NT2/D1 (cell line): ENCODE measurements around the gene SPATA9.
"Not testable (repeated sequence)": the region's sequence is repeated elsewhere in the genome, so short reads cannot be mapped to it uniquely, and the experiment has no call there.

Experiments
- DNase-seq: peaks from one replicate; pipeline ENCODE4 v3.0.0-alpha.2; 2011; ENCODE audit warnings: low read depth, low spot score
- H3K27me3 ChIP-seq: 2 replicates; pipeline ENCODE4 v1.6.0; 2011; ENCODE audit warnings: mild to moderate bottlenecking; ENCODE audit not compliant: insufficient read length, insufficient read depth
- H3K36me3 ChIP-seq: 2 replicates; pipeline ENCODE4 v1.6.1; 2011; ENCODE audit warnings: mild to moderate bottlenecking, low read length, mixed read lengths; ENCODE audit not compliant: insufficient read depth, insufficient read length
- H3K4me1 ChIP-seq: 2 replicates; pipeline ENCODE4 v1.5.1; 2011; ENCODE audit not compliant: insufficient read depth, insufficient read length
- H3K4me3 ChIP-seq: 2 replicates; pipeline ENCODE4 v1.5.1; 2011; ENCODE audit warnings: low read depth; ENCODE audit not compliant: insufficient read length
- H3K9ac ChIP-seq: 2 replicates; pipeline ENCODE4 v1.6.0; 2011; ENCODE audit warnings: low read depth; ENCODE audit not compliant: insufficient read length
- H3K9me3 ChIP-seq: 2 replicates; pipeline ENCODE4 v1.5.1; 2011; ENCODE audit warnings: mild to moderate bottlenecking, low read length; ENCODE audit not compliant: insufficient read depth
- SUZ12 ChIP-seq: IDR thresholded peaks from 2 replicates; pipeline ENCODE4 v1.6.1; 2011; ENCODE audit not compliant: insufficient read length, insufficient read depth; ENCODE audit errors: extremely low read depth
- YY1 ChIP-seq: IDR thresholded peaks from 2 replicates; pipeline ENCODE4 v1.6.1; 2011; ENCODE audit not compliant: insufficient read length, insufficient read depth
- ZNF274 ChIP-seq: IDR thresholded peaks from 2 replicates; pipeline ENCODE4 v1.6.1; 2011; ENCODE audit warnings: mild to moderate bottlenecking, low read depth, low read length

SPATA9 gene

DNA sequence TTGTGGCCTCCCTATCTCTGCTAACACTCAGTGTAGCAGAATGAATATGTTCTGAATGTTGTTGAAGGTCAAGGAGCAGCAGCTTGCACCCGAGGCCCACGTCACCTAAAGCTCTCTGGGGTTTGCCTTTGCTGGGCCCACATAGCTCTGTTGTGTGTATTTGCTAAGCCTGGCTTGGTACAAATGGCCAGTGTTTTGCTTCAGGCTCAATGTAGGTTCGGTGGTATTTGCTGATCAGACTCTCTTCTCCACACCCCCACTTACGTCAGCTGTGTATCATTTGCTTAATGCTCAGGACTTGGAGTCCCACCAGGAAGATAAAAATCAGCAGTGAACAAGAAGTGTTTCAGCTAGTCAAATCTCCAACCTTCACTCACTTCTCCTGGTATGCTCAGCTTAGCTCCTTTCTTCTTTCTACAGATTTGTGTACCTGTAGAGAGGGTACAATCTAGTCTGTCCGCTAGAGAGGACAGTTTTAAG, 41.0 kb downstream of the SPATA9 start:
- no peaks in the 10 kb centered on the region for H3K36me3 ChIP-seq

GRCh38 chr5:95638632-95639031, 44.2 kb downstream of the SPATA9 start:
- H3K27me3 ChIP-seq: no peaks in the 10 kb centered on the region
- H3K9me3 ChIP-seq: no peaks in the 10 kb centered on the region
- H3K4me3 ChIP-seq: no peak overlapping the region
- no peak overlapping the region for H3K9ac ChIP-seq
- no peaks in the 10 kb centered on the region for H3K36me3 ChIP-seq
- no peak for DNase-seq
- no peak for TF ChIP-seq SUZ12
- TF ChIP-seq YY1: no peak
- TF ChIP-seq ZNF274: no peak
- H3K4me1 ChIP-seq: no peaks in the 10 kb centered on the region

More for the DNA sequence above, 41.0 kb downstream of the SPATA9 start:
- H3K4me1 ChIP-seq: no peaks in the 10 kb centered on the region
- no peaks in the 10 kb centered on the region for H3K9me3 ChIP-seq
- H3K27me3 ChIP-seq: no peaks in the 10 kb centered on the region
- no peak for DNase-seq
- H3K9ac ChIP-seq: no peak overlapping the region
- TF ChIP-seq YY1: no peak
- no peak for TF ChIP-seq SUZ12
- no peak for TF ChIP-seq ZNF274
- H3K4me3 ChIP-seq: no peak overlapping the region

DNA sequence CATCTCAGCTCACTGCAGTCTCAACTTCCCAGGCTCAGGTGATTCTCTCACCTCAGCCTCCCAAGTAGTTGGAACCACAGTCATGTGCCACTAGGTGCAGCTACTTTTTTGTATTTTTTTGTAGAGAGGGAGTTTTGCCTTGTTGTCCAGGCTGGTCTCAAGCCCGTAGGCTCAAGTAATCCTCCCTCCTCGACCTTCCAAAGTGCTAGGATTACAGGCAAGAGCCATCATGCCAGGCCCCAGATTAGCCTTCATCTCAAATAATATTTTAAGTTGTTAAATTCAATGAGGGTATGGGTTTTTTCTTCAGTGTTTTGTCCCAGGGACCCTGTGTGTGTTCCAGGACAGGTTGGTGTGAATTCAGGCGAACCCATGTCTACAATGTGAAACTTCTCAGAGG, 48.7 kb downstream of the SPATA9 start:
- H3K36me3 ChIP-seq: no peaks in the 10 kb centered on the region
- no peak for TF ChIP-seq SUZ12
- no peak for TF ChIP-seq YY1
- no peak for TF ChIP-seq ZNF274
- no peak overlapping the region for H3K4me3 ChIP-seq
- no peak overlapping the region for H3K9ac ChIP-seq
- no peaks in the 10 kb centered on the region for H3K4me1 ChIP-seq
- DNase-seq: no peak
- peaks cover 15% of the 10 kb centered on the region; the same call in 1 of the 2 replicates for H3K9me3 ChIP-seq
- H3K27me3 ChIP-seq: no peaks in the 10 kb centered on the region

DNA sequence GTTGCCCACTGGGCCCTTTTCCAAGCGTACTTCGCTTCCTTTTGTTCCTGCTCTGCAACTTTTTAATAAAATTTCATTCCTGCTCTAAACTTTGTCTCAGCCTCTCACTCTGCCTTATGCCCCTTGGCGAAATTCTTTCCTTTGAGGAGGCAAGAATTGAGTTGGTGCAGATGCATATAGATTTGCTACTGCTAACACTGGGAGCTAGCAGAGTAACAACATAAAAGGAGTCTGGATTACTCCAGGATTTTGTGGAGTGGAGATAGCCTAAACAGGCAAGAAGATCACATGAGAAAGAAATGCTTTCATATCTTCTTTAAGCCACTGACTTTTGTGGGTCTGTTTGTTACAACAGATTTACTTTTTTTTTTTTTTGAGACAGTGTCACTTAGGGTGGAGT, 49.1 kb downstream of the SPATA9 start:
- no peak for TF ChIP-seq YY1
- no peak for TF ChIP-seq SUZ12
- TF ChIP-seq ZNF274: no peak
- no peak overlapping the region for H3K4me3 ChIP-seq
- H3K9me3 ChIP-seq: peaks cover 19% of the 10 kb centered on the region; the same call in 1 of the 2 replicates
- DNase-seq: no peak
- H3K27me3 ChIP-seq: no peaks in the 10 kb centered on the region
- H3K9ac ChIP-seq: no peak overlapping the region
- H3K36me3 ChIP-seq: no peaks in the 10 kb centered on the region
- H3K4me1 ChIP-seq: no peaks in the 10 kb centered on the region

- H3K9ac ChIP-seq, H3K36me3 ChIP-seq, H3K4me3 ChIP-seq, DNase-seq, H3K27me3 ChIP-seq, H3K4me1 ChIP-seq: not testable (repeated sequence)
- H3K9me3 ChIP-seq: peaks cover 26% of the 10 kb centered on the region
Observed at GRCh38 chr5:95632942-95633341, 49.8 kb downstream of the SPATA9 start.

DNA sequence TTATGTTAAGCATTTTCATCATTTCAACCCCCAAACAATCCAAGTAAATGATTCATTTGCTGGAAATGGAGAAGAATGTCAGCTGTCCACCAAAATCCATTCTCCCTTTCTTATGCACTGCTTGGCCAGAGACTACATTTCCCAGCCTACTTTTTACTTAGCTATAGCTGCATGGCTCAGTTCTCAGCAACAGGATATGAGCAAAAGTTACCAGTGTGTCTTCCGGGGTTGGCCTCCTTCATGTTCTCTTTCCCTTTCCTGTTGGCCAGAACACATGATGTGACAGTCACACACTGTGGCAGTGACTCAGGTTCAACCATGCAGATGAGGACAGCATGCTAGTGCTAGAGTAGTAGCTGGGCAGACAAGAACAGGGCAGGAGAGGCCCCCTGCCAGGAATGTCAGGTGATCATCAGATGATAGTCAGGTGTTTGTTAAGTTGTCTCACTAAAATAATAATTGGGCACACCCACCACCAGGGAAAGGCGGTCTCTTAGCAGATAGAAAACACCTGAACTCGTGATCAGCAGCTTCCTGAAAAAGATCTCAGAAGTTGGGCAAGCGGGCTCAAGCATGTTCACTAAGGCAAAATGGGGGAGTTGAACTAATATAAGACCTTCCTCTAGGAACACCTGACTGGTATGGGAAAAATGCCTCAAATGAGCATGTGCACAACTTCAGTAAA, 50.7 kb downstream of the SPATA9 start:
- no peaks in the 10 kb centered on the region for H3K27me3 ChIP-seq
- H3K9me3 ChIP-seq: peaks cover 34% of the 10 kb centered on the region
- H3K36me3 ChIP-seq: no peaks in the 10 kb centered on the region
- no peak overlapping the region for H3K9ac ChIP-seq
- DNase-seq: no peak
- TF ChIP-seq SUZ12 (no peak), ZNF274 (no peak), YY1 (no peak)
- no peaks in the 10 kb centered on the region for H3K4me1 ChIP-seq
- H3K4me3 ChIP-seq: no peak overlapping the region

GRCh38 chr5:95631255-95631958, 51.4 kb downstream of the SPATA9 start:
- H3K4me3 ChIP-seq: no peak overlapping the region
- H3K27me3 ChIP-seq: no peaks in the 10 kb centered on the region
- TF ChIP-seq SUZ12 (no peak), YY1 (no peak)
- H3K9ac ChIP-seq: no peak overlapping the region
- no peak for DNase-seq
- no peaks in the 10 kb centered on the region for H3K36me3 ChIP-seq
- H3K9me3 ChIP-seq: peaks cover 41% of the 10 kb centered on the region
- no peaks in the 10 kb centered on the region for H3K4me1 ChIP-seq
